ENCODE data around the gene GZMM. TPM values are rescaled to one million over a fixed set of nuclear protein-coding genes. Genes with fewer than 3 reads are reported as not detected.

The GZMM gene
- total RNA-seq, 2 experiments from 2014 or later, result 41.6 to 46.3 TPM

- peak overlapping the region; percentile 4 for H3K4me3 Mint-ChIP-seq
Observed at GRCh38 chr19:576768-577438, 33.0 kb downstream of the GZMM start.

GRCh38 chr19:577439-578392 lies 33.9 kb downstream of the GZMM start:
- H3K4me1 ChIP-seq (ENCODE audit: insufficient read depth, low read length), result peaks cover 48% of the 10 kb centered on the region
- no peak for ATAC-seq (ENCODE audit: poor library complexity)
- H3K4me3 ChIP-seq (ENCODE audit: low read length), result no peak overlapping the region
- H3K4me3 Mint-ChIP-seq, result no peak overlapping the region
- H3K27me3 ChIP-seq (ENCODE audit: control insufficient read depth in 1 of 2, insufficient read depth in 2 of 2, low read length in 2 of 2), result no peaks in the 10 kb centered on the region
- H3K9me3 Mint-ChIP-seq, result no peaks in the 10 kb centered on the region
- peaks cover 36% of the 10 kb centered on the region for H3K36me3 ChIP-seq (ENCODE audit: insufficient read depth, low read length)
- H3K27me3 Mint-ChIP-seq, result no peaks in the 10 kb centered on the region
- H3K9me3 ChIP-seq (ENCODE audit: control insufficient read depth in 1 of 2, insufficient read depth in 1 of 2, low read length in 2 of 2), result no peaks in the 10 kb centered on the region
- H3K36me3 Mint-ChIP-seq (ENCODE audit: low read depth), result no peaks in the 10 kb centered on the region
- no peak for TF ChIP-seq CTCF (IDR thresholded peaks at IDR 0.05)
- H3K27ac ChIP-seq (ENCODE audit: low read depth in 1 of 2, low read length in 2 of 2), result no peak overlapping the region
- no peak overlapping the region for H3K27ac Mint-ChIP-seq
- H3K4me1 Mint-ChIP-seq (ENCODE audit: low read depth), result peaks cover 17% of the 10 kb centered on the region
- peak in 1 of 14 experiments; percentile 40 for DNase-seq
- ChIA-PET CTCF (no interaction called here), POLR2A (interaction anchor here (0.9 kb wide), 1 partner anchor 33 kb away, joined by 3 read pairs; no protein-coding TSS in a partner anchor)
- intact Hi-C loops (cut with DNase I, micrococcal nuclease), result no loop called here

More at GRCh38 chr19:576768-577438, 33.0 kb downstream of the GZMM start:
- peaks cover 48% of the 10 kb centered on the region for H3K4me1 ChIP-seq (ENCODE audit: insufficient read depth, low read length)
- H3K9me3 ChIP-seq (ENCODE audit: control insufficient read depth in 1 of 2, insufficient read depth in 1 of 2, low read length in 2 of 2), result no peaks in the 10 kb centered on the region
- no peak overlapping the region for H3K27ac ChIP-seq (ENCODE audit: low read depth in 1 of 2, low read length in 2 of 2)
- TF ChIP-seq CTCF (IDR thresholded peaks at IDR 0.05), result no peak
- CTCF ChIA-PET, result interaction anchor here (0.7 to 1.1 kb wide), 2 partner anchors 7 to 66 kb away, joined by 3 read pairs; no protein-coding TSS in a partner anchor
- H3K36me3 Mint-ChIP-seq (ENCODE audit: low read depth), result peaks cover 7% of the 10 kb centered on the region
- H3K4me1 Mint-ChIP-seq (ENCODE audit: low read depth), result peaks cover 23% of the 10 kb centered on the region
- DNase-seq (peak in 1 of 14 experiments; percentile 29), ATAC-seq (ENCODE audit: poor library complexity) (no peak)
- H3K9me3 Mint-ChIP-seq, result no peaks in the 10 kb centered on the region
- no peaks in the 10 kb centered on the region for H3K27me3 ChIP-seq (ENCODE audit: control insufficient read depth in 1 of 2, insufficient read depth in 2 of 2, low read length in 2 of 2)
- intact Hi-C loops (cut with DNase I, micrococcal nuclease), result no loop called here
- H3K36me3 ChIP-seq (ENCODE audit: insufficient read depth, low read length), result peaks cover 30% of the 10 kb centered on the region
- H3K27ac Mint-ChIP-seq, result no peak overlapping the region
- POLR2A ChIA-PET, result no interaction called here
- H3K27me3 Mint-ChIP-seq, result no peaks in the 10 kb centered on the region
- no peak overlapping the region for H3K4me3 ChIP-seq (ENCODE audit: low read length)

GRCh38 chr19:579111-579841 lies 35.4 kb downstream of the GZMM start:
- no peaks in the 10 kb centered on the region for H3K9me3 ChIP-seq (ENCODE audit: control insufficient read depth in 1 of 2, insufficient read depth in 1 of 2, low read length in 2 of 2)
- CTCF ChIA-PET, result no interaction called here
- no peaks in the 10 kb centered on the region for H3K9me3 Mint-ChIP-seq
- no peak overlapping the region for H3K27ac ChIP-seq (ENCODE audit: low read depth in 1 of 2, low read length in 2 of 2)
- intact Hi-C loops (cut with DNase I, micrococcal nuclease), result no loop called here
- no peak for TF ChIP-seq CTCF (IDR thresholded peaks at IDR 0.05)
- H3K4me3 ChIP-seq (ENCODE audit: low read length), result no peak overlapping the region
- peak in 1 of 14 experiments; percentile 31 for DNase-seq
- no peak overlapping the region for H3K4me3 Mint-ChIP-seq
- peaks cover 4% of the 10 kb centered on the region for H3K36me3 Mint-ChIP-seq (ENCODE audit: low read depth)
- peaks cover 4% of the 10 kb centered on the region for H3K27me3 Mint-ChIP-seq
- no peaks in the 10 kb centered on the region for H3K27me3 ChIP-seq (ENCODE audit: control insufficient read depth in 1 of 2, insufficient read depth in 2 of 2, low read length in 2 of 2)
- H3K4me1 ChIP-seq (ENCODE audit: insufficient read depth, low read length), result peaks cover 37% of the 10 kb centered on the region
- peaks cover 44% of the 10 kb centered on the region for H3K36me3 ChIP-seq (ENCODE audit: insufficient read depth, low read length)
- POLR2A ChIA-PET, result no interaction called here
- no peak overlapping the region for H3K27ac Mint-ChIP-seq
- H3K4me1 Mint-ChIP-seq (ENCODE audit: low read depth), result peaks cover 7% of the 10 kb centered on the region
- ATAC-seq (ENCODE audit: poor library complexity), result no peak

Measured in CD4-positive, alpha-beta T cell (primary cell).